Stimulated activated CD4-positive, alpha-beta T cell treated with anti-CD3 and anti-CD28 coated beads, TNF-alpha, amount 100 ng/mL, for 1 hour (primary cell): ENCODE measurements around the gene IFNA1.
"Not testable (repeated sequence)": the region's sequence is repeated elsewhere in the genome, so short reads cannot be mapped to it uniquely, and the experiment has no call there.

ENCODE experiments used
- DNase-seq, 3 donors: peaks; one replicate each; pipeline ENCODE4 v3.0.0-alpha.2; 2020; ENCODE audit warnings: low read depth in 3 of 3, low spot score in 1 of 3

Gene IFNA1

DNA sequence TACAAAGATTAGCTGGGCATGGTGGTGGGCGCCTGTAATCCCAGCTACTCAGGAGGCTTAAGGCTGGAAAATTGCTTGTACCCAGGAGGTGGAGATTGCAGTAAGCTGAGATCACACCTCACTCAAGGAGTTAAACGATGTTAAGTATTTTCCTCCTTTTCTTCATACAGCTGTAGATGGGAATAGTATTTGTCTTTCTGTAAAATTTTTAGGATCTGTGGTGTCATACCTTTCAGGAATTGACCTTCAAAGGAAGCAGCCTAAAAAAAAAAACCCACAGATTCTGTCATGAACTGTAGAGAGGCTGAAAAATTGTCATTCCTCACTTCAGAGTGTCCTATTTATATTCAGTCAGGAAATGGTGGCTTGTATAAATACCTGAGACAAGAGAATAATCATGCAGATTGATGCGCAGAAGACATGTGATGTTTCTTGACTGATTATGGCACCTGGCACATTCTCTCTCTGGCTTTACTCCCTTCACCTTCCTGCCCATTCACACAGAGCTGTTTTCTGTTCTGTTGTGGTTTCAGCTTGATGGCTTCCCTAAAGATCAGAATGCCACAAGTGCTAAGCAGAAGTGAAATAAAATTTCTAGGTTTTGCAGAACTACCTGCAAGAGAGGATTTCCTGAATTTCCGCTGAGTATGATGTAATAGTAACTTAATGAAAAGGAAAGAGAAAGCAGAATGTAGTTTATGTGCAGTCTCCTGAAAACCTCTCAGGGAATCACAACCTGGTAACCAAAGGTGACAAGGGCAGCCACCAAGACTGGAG is 3.8 kb downstream of the IFNA1 start:
- DNase-seq: no peak

DNA sequence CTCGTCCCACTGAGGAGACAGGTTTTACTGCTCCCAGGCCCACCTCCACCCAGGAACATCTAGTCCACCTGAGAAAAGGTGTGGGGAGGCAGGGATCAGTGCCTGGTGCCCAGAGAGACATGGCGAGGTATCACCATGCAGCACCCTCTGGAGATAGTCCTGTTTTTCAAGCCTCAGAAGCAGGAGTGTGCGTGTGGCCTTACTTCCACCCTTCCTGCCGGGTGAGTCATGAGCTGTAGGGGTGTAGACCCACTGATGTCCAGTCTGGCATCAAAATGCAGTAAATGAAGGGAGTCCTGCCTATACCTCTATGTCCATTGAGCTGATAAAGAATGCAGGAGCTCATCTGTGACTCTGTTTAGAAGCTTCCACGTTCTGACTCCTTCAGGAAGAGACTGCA is 9.1 kb downstream of the IFNA1 start:
- DNase-seq: not testable (repeated sequence)

DNA sequence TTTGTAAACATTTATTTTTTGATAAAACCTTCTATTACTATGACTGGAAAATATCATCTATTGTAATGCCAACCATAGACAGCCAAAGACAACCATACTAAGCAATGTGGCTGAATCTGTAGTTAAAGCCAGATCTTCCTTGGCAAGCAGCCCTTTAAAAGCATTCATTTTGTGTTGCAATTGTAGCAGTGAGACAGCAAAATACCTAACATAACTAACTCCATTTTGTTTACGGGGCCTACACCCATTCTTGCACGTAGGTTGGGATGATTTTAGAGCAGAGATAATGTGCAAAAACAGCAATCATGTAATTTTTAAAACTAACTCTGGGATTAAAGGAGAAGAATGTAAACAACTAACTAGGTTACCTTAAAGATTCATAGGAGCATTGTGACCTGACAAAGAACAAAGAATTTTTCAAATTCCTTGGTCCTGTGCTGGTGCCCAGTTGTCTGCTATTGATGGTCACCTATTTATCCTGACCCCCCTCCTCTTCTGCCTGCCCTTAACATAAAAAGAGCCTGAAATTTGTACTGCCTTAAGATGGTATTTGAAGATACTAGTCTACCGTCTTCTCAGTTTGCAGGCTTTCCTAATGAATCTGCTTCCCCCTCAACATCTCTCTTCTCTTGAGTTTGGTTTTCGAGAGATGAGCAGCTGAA is 10.6 kb downstream of the IFNA1 start:
- DNase-seq: no peak

GRCh38 chr9:21452681-21453080 is 12.4 kb downstream of the IFNA1 start:
- DNase-seq: no peak

GRCh38 chr9:21454149-21454548 is 13.9 kb downstream of the IFNA1 start:
- DNase-seq: no peak

DNA sequence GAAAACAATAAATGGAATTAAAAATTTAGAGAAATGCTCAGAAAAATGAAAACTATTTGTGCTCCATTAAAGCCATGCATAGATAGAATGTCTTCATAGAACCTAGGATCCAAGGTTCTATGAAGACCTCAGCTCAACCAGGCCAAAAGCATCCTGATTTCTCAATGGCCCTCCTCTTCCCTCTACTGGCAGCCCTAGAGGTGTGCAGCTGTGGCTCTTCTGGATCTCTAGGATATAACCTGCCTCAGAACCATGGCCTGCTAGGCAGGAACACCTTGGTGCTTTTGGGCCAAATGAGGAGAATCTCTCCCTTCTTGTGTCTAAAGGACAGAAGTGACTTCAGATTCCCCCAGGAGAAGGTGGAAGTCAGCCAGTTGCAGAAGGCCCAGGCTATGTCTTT is 15.1 kb downstream of the IFNA1 start:
- no peak for DNase-seq

GRCh38 chr9:21461377-21461776 is 21.1 kb downstream of the IFNA1 start:
- DNase-seq: no peak

DNA sequence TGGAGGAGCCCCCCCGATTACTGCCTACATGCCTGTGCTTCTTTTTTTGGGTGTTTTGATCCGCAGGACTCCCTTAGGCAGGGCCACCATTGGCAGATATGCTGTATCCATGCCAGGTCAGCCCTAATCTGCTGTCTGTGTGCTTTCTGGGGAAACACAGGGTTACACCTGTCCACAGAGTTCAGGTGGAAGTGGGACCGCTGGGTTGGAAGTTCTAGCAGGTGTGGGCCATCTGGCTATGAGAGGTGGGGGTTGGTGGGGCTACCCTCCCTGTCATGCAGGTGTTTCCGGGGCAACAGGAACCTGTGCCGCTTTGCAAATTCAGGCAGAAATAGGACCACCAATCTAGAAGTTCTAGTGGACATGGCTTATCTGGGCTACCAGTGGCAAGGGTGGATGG is 24.9 kb downstream of the IFNA1 start:
- no peak for DNase-seq

- no peak for DNase-seq
Observed at GRCh38 chr9:21465859-21466518, 25.8 kb downstream of the IFNA1 start.

DNA sequence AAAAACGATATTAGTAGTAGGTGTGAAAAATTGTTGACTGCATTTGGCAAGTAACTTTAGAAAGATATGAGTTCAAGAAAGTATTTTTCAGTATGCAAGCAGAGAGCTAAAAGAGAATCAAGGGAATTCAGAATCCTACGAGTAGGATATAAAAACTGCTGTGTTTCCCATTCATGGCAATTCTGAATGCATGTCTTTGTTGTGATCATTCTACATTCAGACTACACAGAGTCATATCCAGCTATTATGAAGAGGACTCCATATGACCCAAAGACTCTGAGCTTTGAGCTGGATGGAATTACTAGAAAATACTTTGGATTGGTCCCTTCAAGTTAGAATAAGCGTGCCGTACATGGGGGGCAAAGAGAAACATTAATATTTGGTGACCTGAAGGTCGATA is 29.9 kb downstream of the IFNA1 start:
- no peak for DNase-seq

GRCh38 chr9:21473236-21473635 is 33.0 kb downstream of the IFNA1 start:
- DNase-seq: no peak

DNA sequence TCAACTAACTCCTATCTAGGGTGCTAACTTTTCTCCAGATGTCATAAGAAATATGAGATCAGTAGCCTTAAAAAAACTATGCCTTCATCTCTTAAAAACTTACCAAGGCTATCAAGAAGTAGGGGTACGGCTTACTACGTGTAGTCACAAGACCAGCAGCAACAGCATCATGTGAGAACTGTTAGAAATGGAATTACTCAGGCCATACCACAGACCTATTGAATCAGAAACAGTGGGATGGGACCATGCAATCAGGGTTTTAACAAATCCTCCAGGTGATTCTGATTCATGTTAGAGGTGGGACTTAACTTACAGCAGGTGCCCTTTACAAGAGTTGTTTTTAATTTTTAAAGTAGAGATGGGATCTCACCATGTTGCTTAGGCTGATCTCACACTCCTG is 37.2 kb downstream of the IFNA1 start:
- DNase-seq: no peak

DNA sequence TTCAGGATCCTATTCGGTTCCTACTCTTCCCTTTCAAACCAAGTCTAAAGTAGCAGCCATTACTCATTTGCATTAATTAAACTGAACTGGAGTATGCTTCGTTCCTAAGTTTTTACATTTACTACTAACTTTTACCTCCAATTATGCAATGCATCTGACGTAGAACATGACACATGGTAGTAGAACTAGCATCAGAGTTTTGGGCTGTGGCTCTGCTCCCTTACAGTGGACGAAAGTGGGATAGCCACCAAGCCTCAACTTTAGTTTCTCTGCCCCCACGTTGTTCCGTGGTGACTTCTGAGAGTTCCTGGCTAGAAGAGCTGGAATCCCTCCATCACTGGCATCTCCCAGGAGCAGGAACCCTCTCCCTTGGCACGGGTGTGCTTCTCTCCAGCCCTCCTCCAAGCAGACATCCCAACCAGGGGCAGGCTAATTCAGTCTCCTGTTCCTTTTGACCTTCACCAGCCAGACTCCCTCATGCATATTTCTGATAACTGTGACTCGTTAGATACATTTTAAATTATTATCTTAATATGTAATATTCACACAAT is 39.0 kb downstream of the IFNA1 start:
- no peak for DNase-seq

- no peak for DNase-seq
Observed at GRCh38 chr9:21481470-21482056, 41.3 kb downstream of the IFNA1 start.

GRCh38 chr9:21482213-21482612 is 42.0 kb downstream of the IFNA1 start, which contains the start of gene IFNE:
Gene IFNE, minus strand, starts transcription at chr9:21482313. Its CDS starts 619 bp downstream, at chr9:21481694.
- DNase-seq: no peak
